Lower leg skin (tissue), 3 donors: ENCODE measurements around the gene FAM171A1.

Source experiments
- POLR2A ChIP-seq, 2 donors: fragments of 450-650 bp; IDR thresholded peaks; one replicate each; pipeline ENCODE4 v1.6.1; 2016 to 2017; ENCODE audit warnings: antibody characterized with exemption in 2 of 2, mild to moderate bottlenecking in 1 of 2, moderate library complexity in 1 of 2
- TF ChIP-seq, protein P1 (sequence below), 3 donors: fragments of 450-650 bp; IDR thresholded peaks; one replicate each; pipeline ENCODE4 v1.5.1; 2016; ENCODE audit warnings: antibody characterized with exemption in 3 of 3, mild to moderate bottlenecking in 3 of 3, moderate library complexity in 2 of 3

- TF ChIP-seq, protein P1, sequence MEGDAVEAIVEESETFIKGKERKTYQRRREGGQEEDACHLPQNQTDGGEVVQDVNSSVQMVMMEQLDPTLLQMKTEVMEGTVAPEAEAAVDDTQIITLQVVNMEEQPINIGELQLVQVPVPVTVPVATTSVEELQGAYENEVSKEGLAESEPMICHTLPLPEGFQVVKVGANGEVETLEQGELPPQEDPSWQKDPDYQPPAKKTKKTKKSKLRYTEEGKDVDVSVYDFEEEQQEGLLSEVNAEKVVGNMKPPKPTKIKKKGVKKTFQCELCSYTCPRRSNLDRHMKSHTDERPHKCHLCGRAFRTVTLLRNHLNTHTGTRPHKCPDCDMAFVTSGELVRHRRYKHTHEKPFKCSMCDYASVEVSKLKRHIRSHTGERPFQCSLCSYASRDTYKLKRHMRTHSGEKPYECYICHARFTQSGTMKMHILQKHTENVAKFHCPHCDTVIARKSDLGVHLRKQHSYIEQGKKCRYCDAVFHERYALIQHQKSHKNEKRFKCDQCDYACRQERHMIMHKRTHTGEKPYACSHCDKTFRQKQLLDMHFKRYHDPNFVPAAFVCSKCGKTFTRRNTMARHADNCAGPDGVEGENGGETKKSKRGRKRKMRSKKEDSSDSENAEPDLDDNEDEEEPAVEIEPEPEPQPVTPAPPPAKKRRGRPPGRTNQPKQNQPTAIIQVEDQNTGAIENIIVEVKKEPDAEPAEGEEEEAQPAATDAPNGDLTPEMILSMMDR (IDR thresholded peaks at IDR 0.05): no peak
- no peak for TF ChIP-seq POLR2A (IDR thresholded peaks at IDR 0.05)
These were observed 90.6 kb downstream of the FAM171A1 start for GRCh38 chr10:15280462-15280861.
